Cardiac muscle cell (in vitro differentiated cells and primary cell): ENCODE measurements around the gene EXOC1. TPM values are rescaled to one million over a fixed set of nuclear protein-coding genes. Genes with fewer than 3 reads are reported as not detected.

Source experiments
- DNase-seq, 2 donors: peaks; one replicate each; pipeline versions ENCODE4 v3.0.0 to v3.0.0-alpha.2; 2010 to 2017; ENCODE audit warnings: low read depth in 1 of 2, low spot score in 1 of 2
- H3K27ac ChIP-seq: fragments of 200-600 bp; sonication (generic); 2 replicates; pipeline ENCODE4 v1.5.1; 2016
- H3K27me3 ChIP-seq: fragments of 200-600 bp; sonication (generic); 2 replicates; pipeline ENCODE4 v1.6.0; 2016; ENCODE audit warnings: control low read depth
- H3K36me3 ChIP-seq: fragments of 200-600 bp; sonication (generic); 2 replicates; pipeline ENCODE4 v1.5.1; 2016; ENCODE audit warnings: control low read depth
- H3K4me1 ChIP-seq: fragments of 200-600 bp; sonication (generic); 2 replicates; pipeline ENCODE4 v1.8.1; 2017; ENCODE audit warnings: low read depth, mild to moderate bottlenecking, mixed run types
- H3K4me3 ChIP-seq: fragments of 200-600 bp; sonication (generic); 2 replicates; pipeline ENCODE4 v1.5.1; 2016; ENCODE audit warnings: mild to moderate bottlenecking
- H3K9me3 ChIP-seq: fragments of 200-600 bp; sonication (generic); 2 replicates; pipeline ENCODE4 v1.5.1; 2017; ENCODE audit warnings: low read depth, mild to moderate bottlenecking, control low read depth
- polyA plus RNA-seq: library from polyadenylated mRNA; unstranded; fragments of >200 nt; fragmentation: Nextera tagmentation; extraction: Ambion mirVana; gene quantifications from 2 replicates; pipeline ENCODE4 v1.2.1, GENCODE V29; 2016
- total RNA-seq: library from RNA; depleted of rRNA; stranded (reverse); fragments of >200 nt; gene quantifications from 2 replicates; pipeline ENCODE4 v1.2.3, GENCODE V29; 2016
- TF ChIP-seq, protein P1 (sequence below): IDR thresholded peaks from 2 replicates; pipeline ENCODE4 v1.5.1; 2012; ENCODE audit warnings: low read depth, mild to moderate bottlenecking, low read length

The EXOC1 gene
- total and polyA plus RNA-seq, 2 experiments from 2014 or later, result 17.9 to 27.6 TPM

DNA sequence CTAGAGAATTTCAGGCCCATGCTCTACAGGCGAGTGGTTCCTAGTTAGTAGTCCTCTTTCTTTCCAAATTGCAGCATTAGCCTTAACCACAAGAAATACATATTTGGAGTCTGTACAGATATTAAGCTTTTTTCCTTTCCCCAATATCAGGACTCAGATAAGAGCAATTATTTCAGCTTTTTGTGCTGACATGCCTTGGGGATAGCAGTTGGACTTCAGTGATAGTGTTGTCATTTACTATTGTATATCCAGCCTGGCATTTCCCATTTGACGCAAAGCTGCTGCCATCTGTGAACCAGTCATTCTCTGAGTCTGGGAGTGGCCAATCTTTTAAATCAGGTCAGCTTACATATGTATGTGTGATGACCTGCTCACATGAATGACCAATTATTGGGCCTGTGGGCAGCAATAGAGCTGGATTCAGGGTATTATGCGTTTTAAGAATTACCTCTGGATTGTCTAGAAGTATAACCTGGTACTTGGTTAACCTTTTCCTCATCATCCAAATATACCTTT is 88.5 kb downstream of the EXOC1 start:
- no peaks in the 10 kb centered on the region for H3K9me3 ChIP-seq
- no peak overlapping the region for H3K27ac ChIP-seq
- no peak overlapping the region for H3K4me3 ChIP-seq
- no peaks in the 10 kb centered on the region for H3K27me3 ChIP-seq
- no peaks in the 10 kb centered on the region for H3K36me3 ChIP-seq
- DNase-seq, result no peak
- TF ChIP-seq, protein P1, sequence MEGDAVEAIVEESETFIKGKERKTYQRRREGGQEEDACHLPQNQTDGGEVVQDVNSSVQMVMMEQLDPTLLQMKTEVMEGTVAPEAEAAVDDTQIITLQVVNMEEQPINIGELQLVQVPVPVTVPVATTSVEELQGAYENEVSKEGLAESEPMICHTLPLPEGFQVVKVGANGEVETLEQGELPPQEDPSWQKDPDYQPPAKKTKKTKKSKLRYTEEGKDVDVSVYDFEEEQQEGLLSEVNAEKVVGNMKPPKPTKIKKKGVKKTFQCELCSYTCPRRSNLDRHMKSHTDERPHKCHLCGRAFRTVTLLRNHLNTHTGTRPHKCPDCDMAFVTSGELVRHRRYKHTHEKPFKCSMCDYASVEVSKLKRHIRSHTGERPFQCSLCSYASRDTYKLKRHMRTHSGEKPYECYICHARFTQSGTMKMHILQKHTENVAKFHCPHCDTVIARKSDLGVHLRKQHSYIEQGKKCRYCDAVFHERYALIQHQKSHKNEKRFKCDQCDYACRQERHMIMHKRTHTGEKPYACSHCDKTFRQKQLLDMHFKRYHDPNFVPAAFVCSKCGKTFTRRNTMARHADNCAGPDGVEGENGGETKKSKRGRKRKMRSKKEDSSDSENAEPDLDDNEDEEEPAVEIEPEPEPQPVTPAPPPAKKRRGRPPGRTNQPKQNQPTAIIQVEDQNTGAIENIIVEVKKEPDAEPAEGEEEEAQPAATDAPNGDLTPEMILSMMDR, result no peak
- H3K4me1 ChIP-seq, result no peaks in the 10 kb centered on the region

DNA sequence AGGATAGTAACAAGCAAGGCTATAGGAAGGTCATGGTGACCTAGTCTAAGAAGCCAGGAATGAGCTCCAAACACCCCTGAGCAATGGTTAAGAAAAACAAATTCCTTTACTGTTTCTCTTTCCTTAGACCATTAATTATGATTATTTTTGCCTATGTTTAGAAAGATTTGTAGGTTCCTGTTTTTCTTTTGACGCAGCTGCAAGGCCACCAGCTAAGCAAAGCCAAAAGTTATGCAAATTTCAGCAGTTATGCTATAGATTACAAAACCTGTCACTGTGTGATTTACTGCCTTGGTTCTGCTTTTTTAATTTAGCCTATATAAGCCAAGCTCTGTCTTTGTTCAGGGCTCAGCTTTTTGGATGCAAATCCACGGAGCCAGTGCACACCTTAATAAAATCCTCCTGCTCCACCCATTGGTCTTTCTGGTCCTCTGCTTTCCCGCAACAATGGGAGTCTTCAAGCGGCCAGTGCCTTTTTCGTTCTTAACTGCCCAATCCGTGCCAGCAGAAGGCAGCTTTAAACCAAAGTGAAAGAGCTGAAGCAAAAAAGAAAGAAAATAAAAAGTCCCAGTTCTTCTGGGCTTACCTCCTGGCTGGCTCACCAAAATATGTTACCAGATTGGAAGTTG is 93.9 kb downstream of the EXOC1 start:
- peak in 1 of 2 donors; percentile 8 for DNase-seq
- Histone ChIP-seq H3K4me3 (no peak overlapping the region), H3K27ac (no peak overlapping the region), H3K27me3 (no peaks in the 10 kb centered on the region), H3K36me3 (no peaks in the 10 kb centered on the region), H3K9me3 (no peaks in the 10 kb centered on the region), H3K4me1 (peaks cover 14% of the 10 kb centered on the region)
- TF ChIP-seq, protein P1, result no peak

DNA sequence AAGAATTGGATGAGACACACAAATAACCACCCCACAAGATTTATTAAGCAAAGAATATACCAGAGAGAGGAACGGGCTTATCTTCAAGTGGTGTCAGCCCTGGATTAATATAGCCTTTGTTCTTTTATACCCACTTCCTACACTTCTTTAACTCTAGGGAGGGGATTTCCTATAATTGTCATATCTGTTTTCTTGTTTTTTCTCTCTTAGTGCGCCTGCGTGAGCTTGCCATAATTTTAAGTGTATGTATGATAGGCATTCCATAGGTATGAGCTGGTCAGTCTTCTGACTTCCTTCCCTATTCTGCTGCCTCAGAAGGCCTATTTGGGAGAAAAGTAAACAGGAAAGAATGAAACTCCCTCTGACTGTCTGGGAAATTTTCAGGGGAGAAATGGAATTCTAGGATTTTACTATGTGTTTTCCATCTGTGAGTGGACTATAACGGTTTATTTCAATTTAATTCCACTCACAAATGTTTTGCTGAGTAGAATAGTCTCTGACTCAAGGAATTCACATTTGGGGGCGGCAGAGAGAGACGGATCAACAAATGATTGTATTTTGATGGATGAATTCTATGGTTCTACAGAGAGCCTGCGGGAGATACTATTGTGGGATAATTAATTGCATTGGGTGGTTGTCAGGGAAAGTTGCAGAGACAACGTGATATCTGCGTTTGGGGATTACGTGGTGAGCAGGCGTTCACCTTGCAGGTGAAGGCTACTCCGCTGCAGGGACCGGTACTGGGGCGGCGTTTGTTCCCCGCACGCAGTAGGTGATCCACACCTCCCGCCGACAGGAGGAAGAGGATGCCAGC is 94.7 kb downstream of the EXOC1 start:
- H3K36me3 ChIP-seq, result no peaks in the 10 kb centered on the region
- DNase-seq, result peak in 1 of 2 donors; percentile 94
- no peaks in the 10 kb centered on the region for H3K27me3 ChIP-seq
- no peak overlapping the region for H3K27ac ChIP-seq
- H3K4me3 ChIP-seq, result peak overlapping the region; percentile 66
- H3K4me1 ChIP-seq, result peaks cover 14% of the 10 kb centered on the region
- H3K9me3 ChIP-seq, result no peaks in the 10 kb centered on the region
- TF ChIP-seq, protein P1, result no peak

DNA sequence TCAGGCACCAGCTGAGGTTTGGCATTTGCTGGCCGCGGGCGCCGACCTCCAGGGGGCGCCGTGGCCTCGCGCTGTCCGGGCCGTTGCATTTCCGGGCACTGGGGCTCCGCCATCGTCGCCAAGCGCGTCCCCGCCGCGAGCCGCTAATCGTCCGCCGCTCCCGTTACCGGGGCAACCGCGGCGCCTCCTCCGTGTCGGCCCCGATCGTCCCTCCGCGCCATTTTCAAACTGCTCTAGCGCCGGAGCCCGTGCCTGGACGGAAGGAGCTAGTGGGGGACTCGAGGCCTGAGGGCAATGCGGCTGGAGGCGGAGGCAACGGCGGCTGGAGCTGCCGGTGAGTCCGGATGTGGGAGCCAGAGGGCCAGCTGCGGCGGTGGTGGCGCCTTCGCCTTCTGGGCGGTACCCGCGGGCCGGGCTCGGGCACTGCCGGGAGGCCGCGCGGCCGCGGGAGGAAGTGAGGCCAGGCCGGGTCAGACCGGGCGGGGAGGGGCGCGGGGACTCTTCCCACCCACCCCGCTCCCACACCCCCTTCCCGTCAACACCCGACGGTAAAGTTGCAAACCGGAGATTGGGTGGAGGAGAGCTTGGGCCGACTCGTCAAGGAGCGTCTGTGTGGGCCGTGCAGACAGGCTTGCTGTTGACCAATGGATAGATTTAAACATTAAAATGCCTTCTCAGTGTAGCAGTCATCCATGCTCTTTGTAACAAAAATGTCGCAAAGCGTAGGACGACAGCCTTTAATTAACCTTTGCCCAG is 95.5 kb downstream of the EXOC1 start, which contains the start of gene CEP135:
CEP135 (plus strand) TSS at position 220 of the 756 bp plus-strand sequence. CDS start 3,186 bp downstream, outside the sequence.
- Histone ChIP-seq H3K4me1 (peaks cover 14% of the 10 kb centered on the region), H3K9me3 (no peaks in the 10 kb centered on the region), H3K36me3 (no peaks in the 10 kb centered on the region), H3K4me3 (peak within 1 kb of the TSS; percentile 66), H3K27ac (peak within 1 kb of the TSS; percentile 83), H3K27me3 (no peaks in the 10 kb centered on the region)
- TF ChIP-seq, protein P1, result peak; percentile 90
- peak; percentile 97 to 98 for DNase-seq

DNA sequence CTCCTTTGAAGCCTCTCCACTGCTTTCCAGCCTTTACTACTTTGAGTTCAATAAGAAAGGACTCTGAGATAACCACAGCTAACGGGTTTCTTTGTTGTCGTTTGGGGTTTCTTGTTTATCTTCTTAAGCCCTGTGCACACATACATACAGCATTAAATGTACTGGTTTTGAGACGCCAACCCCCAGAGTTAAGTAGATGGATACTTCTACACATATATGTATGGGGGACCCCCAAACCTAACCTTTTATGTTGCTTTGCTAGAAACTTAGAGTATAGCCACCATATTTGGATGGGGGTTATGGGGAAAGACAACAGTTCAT is 96.0 kb downstream of the EXOC1 start:
- Histone ChIP-seq H3K9me3 (no peaks in the 10 kb centered on the region), H3K4me1 (peaks cover 14% of the 10 kb centered on the region), H3K27ac (peak overlapping the region; percentile 83), H3K27me3 (no peaks in the 10 kb centered on the region), H3K4me3 (peak overlapping the region; percentile 66), H3K36me3 (no peaks in the 10 kb centered on the region)
- TF ChIP-seq, protein P1, result no peak
- peak in 1 of 2 donors; percentile 5 for DNase-seq
